T-helper 1 cell treated with Interleukin-12 subunit alpha and Interleukin-12 subunit beta and Interleukin-4 antibody, amounts not matched to agents 30 ng/mL and 1 ng/mL, for 36 hours (primary cell): ENCODE measurements around the gene CBFA2T2. TPM values are rescaled to one million over a fixed set of nuclear protein-coding genes. Genes with fewer than 3 reads are reported as not detected.

Experiments
- intact Hi-C: fragments of 100-400 bp; cut with micrococcal nuclease; formaldehyde crosslinking; loops from one replicate; pipeline ENCODE4 v1.15.1; 2024
- total RNA-seq: library from RNA; stranded (reverse); gene quantifications from 2 replicates; pipeline ENCODE4 v1.2.3, GENCODE V29; 2022

The CBFA2T2 gene
- total RNA-seq, 1 donor from 2014 or later, result 19.4 TPM

DNA sequence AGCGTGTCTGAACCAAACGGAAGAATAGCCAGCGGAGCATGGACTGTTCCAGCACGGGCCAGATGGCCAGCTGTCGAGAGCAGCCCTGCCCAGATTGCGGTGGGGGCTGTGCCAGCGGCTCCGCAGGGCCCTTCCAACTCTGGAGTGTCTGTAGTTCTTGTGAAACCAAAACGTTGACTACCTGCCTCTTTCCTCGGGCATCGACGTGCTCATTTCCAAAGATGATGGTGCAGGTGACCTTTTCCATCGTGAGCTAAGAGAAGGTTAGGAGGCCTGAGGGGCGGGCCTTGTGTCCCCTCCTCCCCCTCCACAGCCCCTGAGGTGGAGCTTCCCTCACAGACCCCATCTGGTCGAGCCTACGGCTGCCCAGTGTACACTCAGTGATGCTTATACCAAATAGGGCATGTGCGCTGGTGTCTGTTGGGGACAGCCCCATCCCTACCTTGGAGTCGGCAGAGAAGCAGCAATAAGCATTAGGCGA, 159.3 kb downstream of the CBFA2T2 start:
- intact Hi-C loops, result no loop called here

DNA sequence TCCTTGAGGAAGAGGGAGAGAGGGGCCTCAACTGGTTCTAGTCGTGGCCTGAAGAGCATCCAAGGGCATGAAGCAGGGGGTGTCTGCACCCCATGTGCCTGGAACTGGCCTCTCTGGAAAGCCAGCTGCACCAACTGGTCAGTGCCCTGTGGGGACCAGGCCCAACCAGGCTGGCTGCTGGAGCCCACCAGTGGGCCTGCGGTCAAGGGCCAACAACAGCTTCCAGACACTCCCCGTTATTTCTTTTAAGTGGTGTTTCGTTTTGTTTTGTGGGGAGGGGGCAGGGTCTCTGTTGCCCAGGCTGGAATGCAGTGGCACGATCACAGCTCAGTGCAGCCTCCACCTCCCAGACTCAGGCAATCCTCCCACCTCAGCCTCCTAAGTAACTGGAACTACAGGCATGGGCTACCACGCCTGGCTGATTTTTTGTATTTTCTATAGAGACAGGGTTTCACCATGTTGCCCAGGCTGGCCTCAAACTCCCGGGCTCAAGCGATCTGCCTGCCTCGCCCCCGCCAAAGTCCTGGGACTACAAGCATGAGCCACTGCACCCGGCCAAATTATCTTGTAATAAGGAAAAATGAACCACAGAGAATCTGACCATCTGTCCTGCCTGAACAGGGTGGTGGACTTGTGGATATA, 160.3 kb downstream of the CBFA2T2 start:
- intact Hi-C loops, result no loop called here

DNA sequence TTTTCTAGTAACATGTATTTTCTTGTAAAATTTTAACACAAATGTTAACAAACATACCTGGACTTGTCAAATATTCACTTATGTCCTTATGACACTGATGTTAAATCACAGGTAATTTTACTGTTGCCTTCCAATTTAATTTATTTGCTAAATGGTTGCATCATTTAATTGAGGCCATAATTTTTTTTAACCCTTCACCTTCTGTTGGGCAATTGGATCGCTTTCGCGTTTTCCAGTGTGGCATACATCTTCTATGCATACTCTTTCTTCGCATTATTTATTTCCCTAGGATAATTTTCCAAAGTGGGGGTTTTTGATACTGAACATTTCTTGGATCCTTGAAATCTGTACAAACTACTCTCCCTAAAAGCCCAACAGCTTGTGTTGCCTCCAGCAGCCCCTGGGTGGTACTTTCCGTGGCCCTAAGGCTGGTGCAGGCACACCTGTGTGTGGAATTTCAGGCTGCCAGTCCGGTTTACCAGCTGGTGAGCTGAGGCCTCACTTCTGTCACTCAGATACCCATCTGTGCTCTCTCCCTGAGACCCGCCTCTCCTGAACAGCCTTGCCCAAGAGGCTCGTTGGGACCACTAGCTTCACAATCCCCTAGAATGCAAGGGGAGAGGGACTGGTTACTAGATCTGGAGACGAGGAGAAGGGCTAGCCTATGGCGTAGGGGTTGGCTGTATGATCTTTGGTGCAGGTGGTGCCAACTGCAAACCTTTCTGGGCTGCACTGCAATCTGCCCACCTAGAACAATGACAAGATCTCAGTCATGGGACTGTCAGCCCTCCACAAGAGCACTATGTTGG, 161.1 kb downstream of the CBFA2T2 start:
- intact Hi-C loops, result no loop called here

DNA sequence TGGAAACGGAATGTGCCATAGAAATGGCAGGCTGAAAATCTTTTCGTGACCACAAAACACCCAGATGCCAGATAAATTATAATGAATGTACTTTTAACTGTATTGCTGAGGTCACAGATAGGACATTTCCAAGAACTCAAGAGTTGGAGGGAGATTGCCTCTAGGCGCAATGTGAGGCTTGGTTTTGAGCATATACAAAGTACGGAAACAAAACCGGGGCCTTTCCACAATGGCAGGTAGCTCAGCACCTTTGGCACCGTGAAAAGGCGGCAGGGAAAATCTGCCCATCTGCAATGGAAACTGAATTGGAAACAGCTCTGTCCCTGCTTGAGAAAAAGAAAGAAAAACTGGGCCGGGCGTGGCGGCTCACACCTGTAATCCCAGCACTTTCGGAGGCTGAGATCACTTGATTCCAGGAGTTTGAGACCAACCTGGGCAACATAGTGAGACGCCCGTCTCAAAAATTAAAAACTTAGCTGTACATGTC, 161.7 kb downstream of the CBFA2T2 start:
- intact Hi-C loops, result no loop called here

DNA sequence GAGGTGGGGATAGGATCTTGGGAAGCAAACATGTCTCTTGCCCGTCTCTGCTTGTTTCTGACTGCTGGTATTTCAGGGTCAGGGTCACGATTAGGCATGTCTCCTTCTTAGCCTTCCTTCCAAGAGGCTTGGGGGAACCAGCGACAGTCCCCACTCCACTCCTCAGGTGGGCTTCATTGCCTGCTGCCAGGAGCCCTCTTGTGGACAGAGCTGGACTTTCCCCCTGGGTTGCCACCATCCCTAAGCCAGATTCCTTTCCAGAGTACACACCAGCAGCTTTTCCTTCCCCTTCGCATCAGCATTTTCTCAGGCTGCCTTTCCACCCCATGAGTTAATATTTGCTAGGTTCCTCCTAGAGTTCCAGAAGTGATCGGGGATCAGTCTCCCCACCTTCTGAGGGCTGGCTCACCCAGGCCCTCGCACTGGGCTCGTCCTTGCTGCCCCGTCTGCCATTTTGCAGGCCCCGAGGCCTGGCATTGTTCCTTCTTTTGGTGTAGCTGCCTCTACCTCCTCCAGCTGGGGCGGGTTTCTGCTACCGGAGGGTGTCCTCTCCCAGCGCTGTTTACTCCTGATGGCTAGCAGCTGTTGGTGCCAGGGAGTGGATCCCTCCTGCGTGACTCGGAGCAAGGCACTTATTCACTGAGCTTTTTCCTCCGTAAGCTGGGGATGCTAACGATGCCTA, 163.5 kb downstream of the CBFA2T2 start:
- intact Hi-C loops, result no loop called here

DNA sequence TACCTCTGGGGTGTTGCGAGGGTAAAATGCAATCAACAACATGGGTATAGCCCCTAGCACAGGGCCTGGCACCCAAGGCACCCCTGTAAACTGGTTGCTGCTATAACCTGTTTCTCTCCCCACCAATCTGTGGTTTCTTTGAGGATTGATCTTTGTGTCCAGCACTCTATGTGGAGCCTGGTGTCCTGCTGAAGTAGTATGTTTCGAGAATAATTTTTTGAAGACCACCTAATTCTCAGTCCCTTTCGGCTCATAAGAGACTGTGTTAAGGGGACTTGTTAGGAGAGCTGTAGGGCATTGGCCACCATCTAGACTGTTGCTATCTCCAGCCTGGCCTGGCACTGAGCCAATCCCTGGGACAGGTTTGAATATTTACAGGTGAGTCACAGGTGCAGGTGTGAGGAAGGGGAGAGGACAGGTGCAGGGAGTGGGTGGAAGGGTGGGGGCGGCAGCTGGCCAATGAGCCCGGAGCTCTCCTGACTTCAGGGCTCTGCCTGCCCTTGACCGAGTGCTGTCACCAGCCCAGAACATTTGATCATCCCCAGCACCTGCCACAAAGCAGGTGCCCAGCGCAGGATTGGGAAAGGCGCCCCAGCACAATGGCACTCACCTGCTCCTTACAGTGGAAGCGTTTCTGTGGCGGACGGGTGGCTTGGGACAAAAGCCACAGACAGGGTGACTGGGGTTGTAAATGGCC, 164.2 kb downstream of the CBFA2T2 start:
- intact Hi-C loops, result no loop called here

DNA sequence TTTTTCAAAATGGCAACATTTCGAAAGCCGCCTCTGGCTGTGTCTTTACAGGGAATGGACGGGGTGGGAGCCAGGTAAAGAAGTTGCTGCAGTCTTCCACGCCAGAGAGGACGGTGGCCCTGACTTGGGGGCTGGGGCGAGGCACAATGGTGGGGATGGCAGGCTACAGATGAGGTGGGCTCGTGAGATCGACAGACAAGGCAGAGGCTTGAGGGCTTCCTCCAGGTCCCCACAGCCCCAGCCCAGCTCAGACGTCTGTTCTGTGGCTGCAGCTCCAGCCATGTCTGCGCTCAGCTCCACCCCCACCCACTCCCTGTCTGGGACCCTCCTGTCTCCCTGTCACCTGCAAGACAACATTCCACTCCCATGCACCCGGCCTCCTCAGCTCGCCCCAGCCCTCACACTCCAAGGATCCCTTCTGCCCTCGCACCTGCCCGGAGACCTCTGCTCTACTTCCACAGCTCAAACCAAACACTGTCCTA, 164.8 kb downstream of the CBFA2T2 start:
- intact Hi-C loops, result no loop called here

DNA sequence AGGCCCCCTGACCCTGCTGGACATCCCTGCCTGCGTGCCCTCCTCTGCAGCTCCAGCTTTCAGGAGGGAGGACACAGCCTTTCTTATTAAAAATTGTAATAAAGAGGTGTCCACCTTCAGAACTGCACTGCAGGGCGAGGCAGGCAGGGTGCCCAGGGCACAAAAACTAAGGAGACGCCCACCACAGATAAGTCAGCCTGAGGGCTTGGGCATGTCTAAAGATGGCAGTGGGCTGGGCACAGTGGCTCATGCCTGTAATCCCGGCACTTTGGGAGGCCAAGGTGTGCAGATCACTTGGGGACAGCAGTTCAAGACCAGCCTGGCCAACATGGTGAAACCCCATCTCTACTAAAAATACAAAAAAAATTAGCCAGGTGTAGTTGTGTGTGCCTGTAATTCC, 165.3 kb downstream of the CBFA2T2 start:
- intact Hi-C loops, result no loop called here

DNA sequence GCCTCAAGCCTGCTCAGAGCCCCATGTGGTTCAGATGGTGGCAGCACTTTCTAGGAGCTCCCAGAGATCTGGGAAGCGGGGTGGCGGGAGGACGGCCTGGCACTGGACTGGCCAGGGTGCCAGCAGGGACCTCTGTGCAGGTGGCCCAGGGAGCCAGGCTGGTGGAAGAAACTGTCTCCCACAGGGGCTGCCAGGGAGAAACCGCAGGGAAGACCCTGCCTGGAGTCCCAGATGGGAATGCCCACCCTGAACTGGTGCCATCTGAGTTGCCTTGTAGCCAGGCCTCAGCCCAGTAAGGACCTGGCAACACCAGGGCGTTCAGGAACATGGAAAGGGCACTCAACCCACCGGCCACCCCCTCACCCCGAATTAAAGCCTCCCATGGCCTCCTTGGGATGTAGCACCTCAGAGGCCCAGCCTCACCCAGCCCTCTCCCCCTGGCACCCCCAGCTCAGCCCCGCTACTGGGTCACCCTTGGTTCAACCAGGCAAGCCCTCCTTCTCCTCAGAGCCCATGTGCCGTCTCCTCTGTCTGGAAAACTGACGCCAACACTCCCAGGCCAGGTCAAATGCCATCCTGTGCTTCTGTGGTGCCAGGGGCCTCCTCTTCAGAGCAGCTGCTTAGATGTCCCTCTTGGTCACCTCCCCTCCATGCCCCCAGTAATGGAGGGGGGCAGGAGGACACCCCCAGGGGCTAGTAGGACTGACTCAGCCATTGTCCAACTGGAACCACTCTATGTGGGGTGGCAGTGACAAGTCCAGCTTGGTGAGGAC, 166.3 kb downstream of the CBFA2T2 start:
- intact Hi-C loops, result no loop called here

DNA sequence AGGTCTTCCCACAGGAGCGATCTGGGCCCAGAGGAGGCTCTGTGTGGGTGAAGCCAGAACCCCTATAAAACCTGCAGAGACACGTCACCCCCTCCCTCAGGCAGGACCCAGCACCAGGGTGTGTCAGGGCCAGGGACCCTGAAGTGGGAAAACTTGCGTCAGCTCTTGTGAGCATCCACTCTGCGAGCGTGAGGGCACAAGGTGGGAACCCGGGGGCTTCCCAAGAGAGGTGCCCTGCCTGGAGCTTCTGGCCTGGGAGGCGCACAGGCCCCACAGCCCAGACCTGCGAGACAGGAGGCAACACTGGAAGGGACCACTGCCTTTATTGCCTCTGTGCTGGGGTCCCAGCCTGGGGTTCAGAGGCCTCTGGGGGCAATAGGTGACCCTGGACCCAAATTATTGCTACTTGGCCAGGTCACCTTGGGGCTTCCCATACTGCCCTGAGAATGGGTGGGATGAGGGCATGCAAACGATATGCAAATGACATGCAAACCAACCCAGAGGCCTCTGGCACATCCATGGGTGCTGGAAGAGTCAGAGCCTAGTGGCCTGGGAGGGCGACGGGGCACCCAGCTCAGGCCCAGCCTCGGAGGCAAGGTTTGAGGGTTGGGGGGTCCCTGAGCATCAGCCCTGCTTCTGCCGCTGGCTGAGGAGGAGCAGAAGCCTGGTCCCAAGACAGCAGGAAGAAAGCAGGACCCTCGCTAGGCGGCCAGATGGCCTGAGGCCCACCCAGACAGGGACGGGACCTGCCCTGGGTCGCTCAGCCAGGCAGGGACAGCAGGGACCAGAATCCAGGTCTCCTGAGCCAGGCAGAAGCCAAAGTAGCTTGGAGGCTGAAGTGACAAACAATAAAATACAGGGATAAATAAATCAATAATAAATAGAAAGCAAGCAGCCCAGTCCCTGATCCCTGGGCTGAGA, 167.1 kb downstream of the CBFA2T2 start:
- intact Hi-C loops, result no loop called here

DNA sequence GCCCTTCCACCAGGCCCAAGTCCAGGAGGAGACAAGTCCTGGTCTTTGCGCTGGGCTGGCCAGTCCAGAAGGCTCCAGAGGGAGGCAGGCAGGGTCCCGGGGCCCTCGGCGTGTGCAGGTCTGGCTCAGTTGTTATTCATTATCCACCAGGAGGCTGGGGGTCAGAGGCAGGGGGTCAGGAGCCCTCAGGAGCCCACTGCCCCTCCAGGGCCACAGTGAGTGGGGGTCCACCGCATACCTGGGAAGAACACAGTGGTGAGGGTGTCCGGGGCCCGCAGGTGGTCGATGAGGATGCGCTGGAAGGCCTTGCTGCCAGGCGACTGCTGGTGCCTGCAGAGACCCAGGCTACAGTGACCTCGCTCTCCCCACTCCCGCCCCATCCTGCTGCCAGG, 167.8 kb downstream of the CBFA2T2 start:
- intact Hi-C loops, result no loop called here

DNA sequence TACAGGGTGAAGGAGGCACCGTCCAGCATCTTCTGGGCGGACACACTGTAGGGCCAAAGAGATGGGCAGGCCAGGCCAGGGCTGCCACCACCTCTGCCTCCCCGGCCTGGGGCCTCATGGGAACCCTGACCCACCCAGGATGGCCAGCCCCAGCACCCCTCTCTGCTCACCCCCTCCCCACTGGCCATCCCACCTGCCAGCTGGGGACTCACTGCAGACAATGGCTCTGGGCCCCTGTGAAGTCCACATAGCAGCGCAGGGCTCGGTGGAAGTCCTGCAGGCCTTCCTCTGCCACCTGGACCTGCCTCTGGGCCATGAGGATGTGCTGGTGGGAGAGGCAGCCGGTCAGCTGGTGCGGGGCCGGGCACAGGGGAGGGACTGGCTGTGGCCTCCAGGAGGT, 168.6 kb downstream of the CBFA2T2 start:
- intact Hi-C loops, result no loop called here

DNA sequence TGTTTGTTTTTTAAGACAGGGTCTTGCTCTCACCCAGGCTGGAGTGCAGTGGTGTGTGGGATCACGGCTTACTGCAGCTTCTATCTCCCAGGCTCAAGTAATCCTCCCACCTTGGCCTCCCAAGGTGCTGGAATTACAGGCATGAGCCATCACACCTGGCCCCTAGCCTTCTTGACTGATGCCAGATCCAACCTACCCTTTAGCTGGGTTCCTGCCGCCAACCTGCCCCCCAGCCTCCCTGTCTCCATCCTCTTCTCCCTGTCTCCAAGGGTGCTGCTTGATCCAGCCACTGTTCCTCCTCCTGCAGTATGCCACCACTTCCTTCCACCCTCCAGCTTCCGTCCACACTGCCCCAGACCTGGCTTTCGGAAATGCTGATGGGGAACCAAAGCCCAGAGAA, 169.0 kb downstream of the CBFA2T2 start:
- intact Hi-C loops, result no loop called here

DNA sequence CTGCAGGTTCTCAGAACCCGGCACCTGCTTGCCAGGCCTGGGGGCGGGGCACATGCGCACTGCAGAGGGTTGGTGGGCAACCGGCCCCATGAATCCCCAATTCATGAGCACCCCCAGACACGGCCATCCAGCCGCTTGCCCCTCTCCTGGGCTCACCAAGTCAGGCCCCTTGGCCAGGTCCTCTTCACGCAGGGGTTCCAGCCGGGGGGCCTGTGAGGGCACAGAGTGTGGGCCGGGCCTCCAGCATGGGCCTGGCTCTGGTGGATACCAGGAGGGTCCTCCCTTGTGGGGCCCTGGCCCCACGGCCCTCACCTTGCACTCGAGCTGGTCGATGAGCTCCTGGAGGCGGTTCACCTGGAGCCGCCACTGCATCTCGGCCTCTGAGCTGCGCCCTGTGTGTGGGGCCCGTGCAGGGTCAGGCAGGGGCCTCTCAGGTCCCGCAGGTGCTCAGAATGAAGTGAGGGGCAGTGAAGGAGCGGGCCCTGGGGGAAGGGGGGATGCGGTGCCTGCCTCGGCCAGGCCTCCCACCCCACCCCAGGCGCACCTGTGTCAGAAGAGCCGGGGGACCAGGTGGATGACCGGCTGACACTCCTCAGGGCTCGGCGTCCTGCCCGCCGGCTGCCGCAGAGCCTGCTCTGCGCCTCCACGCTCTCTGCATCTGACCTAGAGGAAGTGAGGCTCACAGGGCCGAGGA, 169.6 kb downstream of the CBFA2T2 start:
- intact Hi-C loops, result no loop called here

DNA sequence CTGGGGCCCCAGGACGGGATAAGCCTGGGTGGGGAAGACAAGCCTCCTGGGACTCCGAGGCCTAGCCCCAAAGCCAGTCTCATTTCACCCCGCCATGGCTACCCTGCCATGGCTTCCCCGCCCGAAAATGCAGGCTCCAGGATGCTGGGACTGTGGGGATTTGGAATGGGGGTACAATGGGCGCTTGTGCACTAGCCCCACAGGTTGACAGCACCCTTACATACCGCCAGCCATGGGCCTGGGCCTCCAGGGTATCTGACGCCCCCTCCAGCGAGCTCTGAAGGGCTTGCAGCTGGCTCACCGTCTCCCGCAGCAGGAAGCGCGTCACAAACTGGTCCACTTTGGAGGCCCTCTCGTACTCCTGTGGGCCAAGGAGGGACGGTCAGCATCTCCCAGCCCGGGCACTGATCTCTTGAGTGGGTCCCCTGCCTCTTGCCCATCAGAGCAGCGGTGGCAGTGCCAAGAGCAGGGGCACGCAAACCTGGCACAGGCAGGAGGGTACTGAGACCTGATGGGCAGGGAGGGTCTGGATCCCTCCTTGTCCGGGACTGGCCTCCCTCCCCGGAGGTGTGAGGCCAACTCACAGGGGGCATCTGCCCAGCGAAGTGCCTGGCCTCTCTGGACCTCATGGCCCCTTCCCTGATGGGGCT, 170.3 kb downstream of the CBFA2T2 start:
- intact Hi-C loops, result no loop called here

DNA sequence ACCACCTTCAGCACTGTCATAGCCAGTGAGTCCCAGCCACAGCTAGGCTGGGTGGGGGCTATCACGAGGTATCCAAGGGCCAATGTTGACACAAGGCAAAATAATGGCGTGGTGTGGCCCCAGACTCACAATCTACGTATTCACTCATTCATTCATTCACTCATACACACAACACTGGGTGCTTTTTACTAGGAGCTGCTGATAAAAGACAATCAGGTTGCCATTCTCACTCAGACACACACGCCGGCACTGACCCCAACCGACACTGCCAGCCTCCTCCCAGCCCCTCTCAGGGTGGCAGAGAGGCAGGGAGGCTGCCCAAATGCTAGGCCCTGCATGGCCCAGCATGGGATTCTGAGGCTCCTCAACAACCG, 170.8 kb downstream of the CBFA2T2 start:
- intact Hi-C loops, result no loop called here

DNA sequence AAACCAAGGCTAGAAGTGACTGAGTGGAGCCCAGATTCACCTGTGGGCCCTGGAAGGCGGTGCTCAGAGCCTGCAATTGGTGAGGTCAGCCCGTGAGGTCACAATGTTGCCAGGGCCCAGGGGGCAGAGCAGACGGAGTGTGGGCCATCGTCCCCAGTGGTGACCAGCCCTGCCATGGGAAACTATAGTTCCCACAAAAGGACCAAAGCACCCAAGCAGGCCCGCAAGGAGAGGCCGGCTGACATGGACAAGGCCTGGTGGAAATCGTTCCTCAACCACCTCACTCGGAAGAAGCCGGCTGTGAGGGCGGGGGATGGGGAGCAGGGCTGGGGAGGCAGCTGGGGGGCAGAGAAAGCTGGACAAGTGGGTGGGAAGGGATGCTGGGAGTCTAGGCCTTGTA, 172.3 kb downstream of the CBFA2T2 start, which contains the start of gene C20orf144:
TSS of gene C20orf144 (plus strand) at position 156 of the 400 bp plus-strand sequence. CDS start at position 175, 19 bp downstream.
- intact Hi-C loops, result loop anchor here (2.0 kb wide), 1 partner anchor 261 kb away; the partner anchor contains the start of gene CDK5RAP1
